HG03342 (cell line): ENCODE measurements around the gene SYNPO2.

Source experiments
- ATAC-seq: cut with Tn5 transposase; IDR thresholded peaks from one replicate; pipeline ENCODE4 v1.9.1; 2021; ENCODE audit warnings: mild to moderate bottlenecking, moderate library complexity; ENCODE audit not compliant: unreplicated experiment

Gene SYNPO2

GRCh38 chr4:119103263-119103662 is 214.6 kb downstream of the SYNPO2 start:
- ATAC-seq: no peak

GRCh38 chr4:119104644-119105273 is 216.1 kb downstream of the SYNPO2 start:
- no peak for ATAC-seq

GRCh38 chr4:119105605-119106004 is 217.0 kb downstream of the SYNPO2 start:
- ATAC-seq: no peak

- no peak for ATAC-seq
Observed at GRCh38 chr4:119106036-119107000, 217.7 kb downstream of the SYNPO2 start.

GRCh38 chr4:119110121-119110520 is 221.5 kb downstream of the SYNPO2 start:
- no peak for ATAC-seq
